SK-N-SH (cell line): ENCODE measurements around the gene PNMA1.

ENCODE experiments used
- CTCF ChIP-seq: fragments of 200-600 bp; sonication (generic); IDR thresholded peaks from 2 replicates; pipeline ENCODE4 v1.6.1; 2017; ENCODE audit warnings: antibody characterized with exemption, mild to moderate bottlenecking, moderate library complexity
- EP300 ChIP-seq, 2 experiments: IDR thresholded peaks; 2 replicates each; pipeline versions ENCODE4 v1.4.0 to v1.6.1; 2012; ENCODE audit warnings: borderline replicate concordance in 1 of 2, low read depth in 1 of 2, low read length in 1 of 2
- EZH2phosphoT487 ChIP-seq: fragments of 200-600 bp; sonication (generic); IDR thresholded peaks from 2 replicates; pipeline ENCODE4 v1.6.1; 2017; ENCODE audit warnings: low read depth, mixed run types, mild to moderate bottlenecking, antibody characterized with exemption, moderate library complexity, borderline replicate concordance
- MXI1 ChIP-seq: IDR thresholded peaks from 2 replicates; pipeline ENCODE4 v1.6.1; 2012; ENCODE audit warnings: mild to moderate bottlenecking, low read depth, low read length, improper control_type of control experiment
- NFIC ChIP-seq: IDR thresholded peaks from 2 replicates; pipeline ENCODE4 v1.4.0; 2012; ENCODE audit warnings: borderline replicate concordance
- POLR2AphosphoS5 ChIP-seq: IDR thresholded peaks from 2 replicates; pipeline ENCODE4 v1.6.1; 2012; ENCODE audit warnings: low read depth, low read length
- RAD21 ChIP-seq: IDR thresholded peaks from 2 replicates; pipeline ENCODE4 v1.6.1; 2012; ENCODE audit warnings: mild to moderate bottlenecking, low read length
- RFX5 ChIP-seq: IDR thresholded peaks from 2 replicates; pipeline ENCODE4 v1.6.1; 2012; ENCODE audit warnings: mild to moderate bottlenecking, improper control_type of control experiment, low read length
- TEAD4 ChIP-seq: IDR thresholded peaks from 2 replicates; pipeline ENCODE4 v1.4.0; 2012; ENCODE audit warnings: mild to moderate bottlenecking, borderline replicate concordance; ENCODE audit not compliant: insufficient read depth
- TF ChIP-seq, protein P1 (sequence below): fragments of 150-350 bp; IDR thresholded peaks from 2 replicates; pipeline ENCODE4 v1.6.1; 2017; ENCODE audit warnings: antibody characterized with exemption, low read length, low read depth, borderline replicate concordance
- TF ChIP-seq, protein P2 (sequence below): IDR thresholded peaks from 2 replicates; pipeline ENCODE4 v1.6.1; 2012; ENCODE audit warnings: mild to moderate bottlenecking, low read depth, low read length, moderate library complexity

GRCh38 chr14:73710737-73711136, 3.4 kb downstream of the PNMA1 start:
- no peak for TF ChIP-seq EP300 (IDR thresholded peaks at IDR 0.05; ENCODE audit: borderline replicate concordance in 1 of 2, low read depth in 1 of 2, low read length in 1 of 2)
- no peak for TF ChIP-seq CTCF
- no peak for TF ChIP-seq EZH2phosphoT487
- no peak for TF ChIP-seq RFX5
- TF ChIP-seq MXI1, result no peak
- TF ChIP-seq, protein P1, sequence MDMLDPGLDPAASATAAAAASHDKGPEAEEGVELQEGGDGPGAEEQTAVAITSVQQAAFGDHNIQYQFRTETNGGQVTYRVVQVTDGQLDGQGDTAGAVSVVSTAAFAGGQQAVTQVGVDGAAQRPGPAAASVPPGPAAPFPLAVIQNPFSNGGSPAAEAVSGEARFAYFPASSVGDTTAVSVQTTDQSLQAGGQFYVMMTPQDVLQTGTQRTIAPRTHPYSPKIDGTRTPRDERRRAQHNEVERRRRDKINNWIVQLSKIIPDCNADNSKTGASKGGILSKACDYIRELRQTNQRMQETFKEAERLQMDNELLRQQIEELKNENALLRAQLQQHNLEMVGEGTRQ, result no peak
- TF ChIP-seq, protein P2, sequence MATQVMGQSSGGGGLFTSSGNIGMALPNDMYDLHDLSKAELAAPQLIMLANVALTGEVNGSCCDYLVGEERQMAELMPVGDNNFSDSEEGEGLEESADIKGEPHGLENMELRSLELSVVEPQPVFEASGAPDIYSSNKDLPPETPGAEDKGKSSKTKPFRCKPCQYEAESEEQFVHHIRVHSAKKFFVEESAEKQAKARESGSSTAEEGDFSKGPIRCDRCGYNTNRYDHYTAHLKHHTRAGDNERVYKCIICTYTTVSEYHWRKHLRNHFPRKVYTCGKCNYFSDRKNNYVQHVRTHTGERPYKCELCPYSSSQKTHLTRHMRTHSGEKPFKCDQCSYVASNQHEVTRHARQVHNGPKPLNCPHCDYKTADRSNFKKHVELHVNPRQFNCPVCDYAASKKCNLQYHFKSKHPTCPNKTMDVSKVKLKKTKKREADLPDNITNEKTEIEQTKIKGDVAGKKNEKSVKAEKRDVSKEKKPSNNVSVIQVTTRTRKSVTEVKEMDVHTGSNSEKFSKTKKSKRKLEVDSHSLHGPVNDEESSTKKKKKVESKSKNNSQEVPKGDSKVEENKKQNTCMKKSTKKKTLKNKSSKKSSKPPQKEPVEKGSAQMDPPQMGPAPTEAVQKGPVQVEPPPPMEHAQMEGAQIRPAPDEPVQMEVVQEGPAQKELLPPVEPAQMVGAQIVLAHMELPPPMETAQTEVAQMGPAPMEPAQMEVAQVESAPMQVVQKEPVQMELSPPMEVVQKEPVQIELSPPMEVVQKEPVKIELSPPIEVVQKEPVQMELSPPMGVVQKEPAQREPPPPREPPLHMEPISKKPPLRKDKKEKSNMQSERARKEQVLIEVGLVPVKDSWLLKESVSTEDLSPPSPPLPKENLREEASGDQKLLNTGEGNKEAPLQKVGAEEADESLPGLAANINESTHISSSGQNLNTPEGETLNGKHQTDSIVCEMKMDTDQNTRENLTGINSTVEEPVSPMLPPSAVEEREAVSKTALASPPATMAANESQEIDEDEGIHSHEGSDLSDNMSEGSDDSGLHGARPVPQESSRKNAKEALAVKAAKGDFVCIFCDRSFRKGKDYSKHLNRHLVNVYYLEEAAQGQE, result no peak
- TF ChIP-seq POLR2AphosphoS5, result no peak
- no peak for TF ChIP-seq RAD21
- no peak for TF ChIP-seq TEAD4
- no peak for TF ChIP-seq NFIC
